ENCODE data around the gene ZFP36L1. TPM values are rescaled to one million over a fixed set of nuclear protein-coding genes. Genes with fewer than 3 reads are reported as not detected.

The ZFP36L1 gene
- total RNA-seq, 1 donor from 2014 or later = 45.5 TPM

DNA sequence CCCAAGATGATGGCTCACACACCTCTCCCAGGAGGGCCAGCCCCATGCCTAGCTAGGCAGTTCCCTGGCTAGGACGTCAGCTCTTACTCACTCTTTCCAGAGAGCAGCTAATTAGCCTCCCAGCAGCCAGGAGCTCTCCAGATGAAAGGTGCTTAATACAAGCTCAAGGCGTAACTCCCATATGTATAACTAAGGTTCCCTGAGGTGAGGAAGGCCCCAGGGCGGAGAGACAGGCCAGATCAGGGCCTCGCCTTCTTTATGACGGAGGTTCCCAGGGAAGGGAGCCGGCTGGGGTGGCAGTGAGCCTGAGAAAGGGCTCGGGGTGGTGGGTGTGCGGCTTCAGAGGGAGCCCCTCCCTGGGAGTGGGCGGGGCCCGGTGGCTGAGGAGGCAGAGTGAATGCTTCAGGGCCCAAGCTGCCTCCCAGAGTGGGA, 26.4 kb upstream of the ZFP36L1 start:
- no peak for ATAC-seq (ENCODE audit: poor library complexity)

DNA sequence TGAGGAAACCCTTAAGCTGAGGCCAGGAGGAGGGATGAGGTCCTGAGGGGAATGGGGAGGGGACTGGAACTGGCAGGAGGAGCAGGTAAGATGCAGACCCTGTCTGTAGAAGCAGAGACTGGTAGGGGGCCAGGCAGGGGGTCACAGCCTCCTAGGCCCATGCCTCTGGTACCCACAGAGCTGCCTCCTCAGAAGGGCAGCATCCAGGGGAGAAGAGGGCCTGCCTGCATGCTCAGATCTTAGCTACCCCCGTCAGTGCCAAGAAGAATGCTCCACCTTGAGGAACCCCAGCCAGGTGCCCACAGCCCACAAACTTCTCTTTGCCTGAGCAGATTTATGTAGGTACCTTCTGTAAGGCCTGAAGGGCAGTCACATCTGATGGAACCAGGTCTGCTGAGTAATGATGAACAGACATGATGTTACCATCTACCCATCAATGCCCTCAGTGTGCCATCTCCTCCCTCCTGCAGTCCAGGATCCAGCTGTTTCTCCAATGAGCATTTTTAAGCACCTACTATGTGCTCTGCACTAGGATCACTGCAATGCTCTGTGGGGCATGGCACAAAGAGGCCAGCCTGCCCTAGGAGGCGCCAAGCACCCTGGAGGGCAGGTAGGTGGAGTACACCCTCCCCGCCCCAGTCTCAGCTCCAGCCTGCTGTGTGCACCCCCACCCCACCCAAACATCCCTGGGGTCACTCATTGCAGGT, 24.8 kb upstream of the ZFP36L1 start:
- intact Hi-C loops (cut with DNase I) = loop anchor here (10.0 kb wide), 1 partner anchor 423 kb away; no protein-coding TSS in a partner anchor
- ATAC-seq (ENCODE audit: poor library complexity) (no peak), DNase-seq (no peak)

More for the DNA sequence above, 26.4 kb upstream of the ZFP36L1 start:
- DNase-seq = peak; percentile 59
- intact Hi-C loops (cut with DNase I) = loop anchor here (10.0 kb wide), 1 partner anchor 424 kb away; no protein-coding TSS in a partner anchor

DNA sequence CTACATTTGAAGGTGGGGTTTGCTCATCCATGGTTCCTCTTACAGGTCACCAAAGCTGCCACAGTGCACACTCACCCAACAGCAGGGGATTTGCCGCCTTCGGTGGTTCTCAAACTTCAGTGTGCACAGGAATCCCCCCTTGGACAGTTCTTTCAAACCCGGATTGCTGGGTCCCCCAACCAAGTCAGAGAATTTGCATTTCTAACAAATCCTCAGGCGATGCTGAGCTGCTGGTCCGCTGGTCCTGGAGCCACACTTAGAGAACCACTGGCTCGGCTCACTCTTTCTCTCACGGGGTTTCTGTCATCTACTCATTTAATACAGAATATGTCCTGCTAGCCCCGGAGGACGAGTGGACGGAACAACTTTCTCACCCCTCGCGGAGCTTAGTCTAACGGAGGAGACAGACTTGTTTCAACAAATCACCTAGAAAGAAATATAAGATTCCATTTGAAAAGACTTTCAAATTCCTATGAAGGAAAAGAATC, 24.1 kb upstream of the ZFP36L1 start:
- DNase-seq (no peak), ATAC-seq (ENCODE audit: poor library complexity) (no peak)
- intact Hi-C loops (cut with DNase I) = loop anchor here (10.0 kb wide), 1 partner anchor 422 kb away; no protein-coding TSS in a partner anchor

DNA sequence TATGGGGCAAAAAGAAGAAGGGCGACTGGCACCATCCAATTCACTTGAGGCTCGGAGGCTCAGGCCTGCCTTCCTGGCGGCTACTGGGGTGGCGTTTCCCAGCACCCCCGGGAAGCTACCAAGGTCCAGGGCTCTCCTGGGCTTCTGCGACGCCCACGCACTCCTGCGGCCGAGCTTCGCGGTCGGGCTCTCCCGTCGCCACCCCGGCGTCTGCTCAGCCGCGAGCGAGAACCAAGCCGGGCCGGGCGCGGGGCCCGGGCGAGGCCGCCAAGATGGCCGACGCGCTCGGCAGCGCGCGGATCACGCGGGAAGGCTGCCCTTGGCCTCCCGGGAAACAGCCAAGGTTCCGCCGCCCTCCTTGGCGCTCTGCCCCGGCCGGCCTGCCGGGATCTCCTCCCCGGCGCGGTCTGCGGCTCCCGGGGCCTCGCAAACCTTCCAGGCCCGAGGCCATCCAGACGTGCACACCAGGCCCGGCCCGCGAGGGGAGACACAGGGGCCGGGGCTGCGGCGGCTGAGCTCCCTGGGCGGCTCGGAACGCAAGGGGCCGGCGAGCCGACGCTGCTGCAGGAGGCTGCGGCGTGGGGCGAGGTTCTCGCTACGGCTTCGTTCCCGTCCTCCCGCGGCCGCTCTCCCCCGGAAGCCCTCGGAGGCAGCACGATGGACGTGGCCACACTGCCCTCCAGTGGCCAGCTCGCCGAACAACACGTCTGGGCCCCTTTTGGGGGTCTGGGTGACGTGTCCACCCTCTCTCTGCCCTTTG, 23.5 kb upstream of the ZFP36L1 start:
- DNase-seq (peak; percentile 94), ATAC-seq (ENCODE audit: poor library complexity) (peak; percentile 95)
- intact Hi-C loops (cut with DNase I) = loop anchor here (10.0 kb wide), 1 partner anchor 422 kb away; no protein-coding TSS in a partner anchor

DNA sequence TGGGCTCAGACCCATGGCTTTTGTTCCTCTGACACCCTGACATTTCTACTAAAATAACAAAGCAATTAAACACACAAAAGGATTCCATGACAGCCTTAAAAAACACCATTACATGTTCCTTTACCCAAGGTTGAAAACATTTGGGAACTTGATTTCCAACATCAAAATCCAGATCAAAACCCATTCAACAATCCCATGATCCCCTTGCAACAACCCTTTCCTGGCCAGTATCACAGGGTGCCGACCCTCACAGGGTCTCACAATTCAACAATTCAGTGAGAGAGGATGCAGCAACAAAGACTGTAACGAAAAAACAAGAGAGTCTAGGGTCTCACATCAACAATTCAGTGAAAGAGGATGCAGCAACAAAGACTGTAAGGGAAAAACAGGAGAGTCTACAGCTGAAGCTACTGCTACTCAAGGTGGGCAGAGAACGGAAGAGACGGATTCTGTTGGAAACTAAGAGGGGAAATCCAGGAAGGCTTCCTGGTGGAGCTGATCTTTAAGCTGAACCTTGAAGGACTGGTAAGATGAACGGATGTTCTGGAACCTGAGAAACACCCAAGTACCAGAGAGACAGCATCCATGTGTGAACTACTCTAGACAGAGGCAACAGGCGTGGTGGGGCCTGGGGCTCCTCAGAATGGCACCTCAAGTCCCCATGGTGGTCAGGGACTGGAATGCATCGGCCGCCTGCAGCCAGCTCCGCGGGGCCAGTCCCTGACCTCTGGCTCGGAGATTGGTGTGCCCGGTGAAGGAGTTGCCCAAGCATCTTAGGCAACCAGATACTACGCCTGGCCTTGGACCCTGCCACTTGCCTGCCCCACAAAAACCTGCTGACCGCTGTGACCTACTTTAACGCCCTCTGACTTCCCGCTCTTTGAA, 22.7 kb upstream of the ZFP36L1 start:
- ATAC-seq (ENCODE audit: poor library complexity) (no peak), DNase-seq (no peak)

DNA sequence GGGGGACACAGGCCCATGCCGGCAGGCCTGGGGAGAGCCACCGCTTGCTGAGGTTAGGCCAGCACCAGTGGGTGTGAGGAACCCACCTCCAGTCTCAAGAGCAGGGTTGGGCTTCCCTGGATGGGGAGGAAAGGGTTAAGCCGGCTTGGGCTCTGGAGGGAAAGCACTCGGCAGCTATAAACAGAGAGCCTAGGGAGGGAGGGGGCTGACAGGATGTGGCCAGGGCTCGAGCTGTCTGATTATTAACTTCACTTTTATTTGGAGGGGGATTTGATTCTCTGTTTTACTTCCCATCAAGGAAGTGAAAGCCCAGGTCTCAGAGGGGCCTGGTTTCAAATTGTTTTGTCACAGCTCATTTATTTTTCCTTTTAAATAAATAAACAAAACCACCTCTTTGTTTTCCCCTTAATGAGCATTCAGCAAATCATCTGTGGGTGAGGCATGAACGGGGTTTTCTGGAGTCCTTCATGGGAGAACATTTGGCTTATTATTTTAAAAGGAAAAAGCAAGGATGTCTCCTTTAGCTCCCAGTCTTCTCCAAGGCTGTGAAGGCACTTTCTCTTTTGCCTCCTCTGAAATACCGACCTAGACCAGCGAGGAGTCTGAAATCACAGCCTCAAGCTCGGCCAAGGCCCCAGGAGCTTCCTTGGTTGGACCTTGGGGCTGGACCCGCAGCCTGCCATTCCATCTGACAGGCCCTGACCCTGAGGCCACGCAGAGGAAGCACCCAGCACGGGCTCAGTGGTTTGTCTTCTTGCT, 21.9 kb upstream of the ZFP36L1 start:
- ATAC-seq (ENCODE audit: poor library complexity) (peak; percentile 4), DNase-seq (peak; percentile 68)
- intact Hi-C loops (cut with DNase I) = loop anchor here (2.0 to 10.0 kb wide), 2 partner anchors 420 to 566 kb away; no protein-coding TSS in a partner anchor

More for the DNA sequence above, 22.7 kb upstream of the ZFP36L1 start:
- intact Hi-C loops (cut with DNase I) = loop anchor here (2.0 to 10.0 kb wide), 2 partner anchors 421 to 567 kb away; no protein-coding TSS in a partner anchor

DNA sequence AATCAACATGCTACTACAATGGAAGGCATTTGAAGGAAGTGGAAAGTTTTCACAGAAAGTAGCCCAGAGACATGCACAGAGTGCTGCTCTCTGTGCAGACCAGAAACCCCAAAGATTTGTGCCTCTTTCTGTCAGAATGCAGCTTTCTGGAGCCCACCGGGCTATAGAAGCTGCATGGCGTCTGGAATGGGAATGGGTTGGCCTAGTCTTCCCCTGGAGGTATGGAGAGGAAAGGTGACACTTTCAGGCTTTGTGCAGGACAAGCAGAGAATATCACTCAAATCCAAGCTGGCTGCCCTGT, 21.3 kb upstream of the ZFP36L1 start:
- intact Hi-C loops (cut with DNase I) = loop anchor here (2.0 to 10.0 kb wide), 2 partner anchors 419 to 565 kb away; no protein-coding TSS in a partner anchor
- no peak for ATAC-seq (ENCODE audit: poor library complexity)
- DNase-seq = no peak

DNA sequence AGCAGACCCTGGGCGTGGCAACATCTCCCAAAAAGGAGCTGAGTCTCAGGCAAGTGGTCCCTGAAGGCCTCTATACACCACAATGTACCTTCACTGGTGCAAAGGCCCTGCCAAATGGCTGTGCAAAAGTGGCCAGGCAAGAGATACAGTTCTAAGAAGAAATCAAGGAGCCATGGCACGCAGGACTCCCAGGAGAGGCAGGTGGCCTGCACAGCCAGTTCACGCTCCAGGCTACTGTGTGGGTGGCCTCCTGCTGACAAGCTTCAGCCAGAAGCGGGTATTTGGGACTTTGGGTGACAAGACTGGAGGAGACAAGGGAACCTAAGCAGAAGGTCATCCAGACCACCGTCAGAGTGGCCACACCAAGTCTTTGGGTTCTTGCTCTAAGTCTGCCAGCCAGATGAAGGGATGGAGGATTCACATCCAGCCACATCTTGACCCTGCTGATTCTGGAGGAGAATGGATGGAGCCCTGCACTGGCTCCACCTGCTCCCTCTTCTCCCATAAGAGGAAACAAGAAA, 20.5 kb upstream of the ZFP36L1 start:
- DNase-seq (no peak), ATAC-seq (ENCODE audit: poor library complexity) (no peak)
- intact Hi-C loops (cut with DNase I) = loop anchor here (10.0 kb wide), 1 partner anchor 419 kb away; no protein-coding TSS in a partner anchor

DNA sequence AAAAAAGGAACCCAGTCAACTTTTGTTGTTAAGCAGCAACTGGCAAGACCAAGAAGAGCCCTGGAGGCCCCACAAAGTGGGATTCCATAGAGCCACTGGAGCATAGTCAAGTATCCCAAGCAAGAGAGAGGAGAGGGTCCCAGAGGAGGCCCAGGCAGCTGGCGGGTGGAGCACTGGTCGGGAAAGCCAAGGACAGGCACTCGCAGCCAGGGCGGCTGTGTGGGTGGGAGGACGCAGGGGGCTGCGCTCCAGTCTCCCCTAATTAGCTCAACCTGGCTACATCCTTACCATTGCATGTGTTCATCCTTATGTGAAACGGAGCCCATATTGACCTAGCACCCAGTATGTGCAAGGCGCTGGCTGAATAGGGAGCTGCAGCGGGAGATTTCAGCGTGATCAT, 18.3 kb upstream of the ZFP36L1 start:
- DNase-seq (no peak), ATAC-seq (ENCODE audit: poor library complexity) (no peak)
- intact Hi-C loops (cut with DNase I) = loop anchor here (10.0 kb wide), 1 partner anchor 416 kb away; no protein-coding TSS in a partner anchor

DNA sequence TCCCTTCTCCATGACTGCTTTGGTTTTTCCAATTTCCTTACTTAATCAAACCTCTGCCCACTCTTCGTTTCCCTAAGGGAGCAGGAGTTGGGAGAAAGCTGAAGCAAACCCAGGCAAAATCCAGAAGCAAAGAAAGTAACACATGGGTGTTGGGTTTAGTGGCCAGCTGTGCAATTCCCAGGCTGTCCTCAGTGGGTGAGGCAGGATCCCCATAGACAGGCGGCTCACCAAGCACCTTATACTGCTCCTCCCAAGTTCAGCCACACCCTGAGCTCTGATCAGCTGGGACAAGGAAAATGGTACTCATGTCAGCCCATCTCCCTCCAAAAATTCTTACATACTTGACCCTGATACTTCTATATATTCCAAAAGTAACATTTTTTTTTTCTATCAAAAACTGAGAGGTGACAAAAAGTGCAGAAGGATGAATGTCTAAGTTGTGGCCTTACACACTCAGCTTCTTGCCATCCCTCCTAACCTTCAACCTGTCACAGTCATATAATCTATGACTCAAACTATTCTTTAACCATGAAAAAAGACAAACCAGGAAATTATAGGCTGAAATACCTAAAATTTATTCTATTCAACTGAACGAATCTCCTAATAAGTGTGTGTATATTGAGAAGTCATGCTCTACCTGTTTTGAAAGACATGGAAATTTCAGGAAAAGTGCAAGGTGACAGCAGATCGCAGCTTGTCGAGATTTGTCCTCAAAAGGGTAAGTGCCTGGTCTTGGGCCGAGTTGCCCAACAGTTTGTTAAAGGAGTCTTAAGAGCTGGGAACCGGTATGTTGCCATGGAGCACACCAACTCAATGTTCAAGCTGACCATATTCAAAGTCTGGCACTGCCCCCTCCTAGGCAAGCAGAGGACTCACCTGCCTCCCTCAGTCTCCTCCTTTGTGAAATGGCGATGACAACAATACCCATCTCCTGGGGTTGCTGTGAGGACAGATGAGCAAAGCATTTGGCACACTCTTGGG, 17.6 kb upstream of the ZFP36L1 start:
- intact Hi-C loops (cut with DNase I) = loop anchor here (10.0 kb wide), 1 partner anchor 416 kb away; no protein-coding TSS in a partner anchor
- no peak for DNase-seq

DNA sequence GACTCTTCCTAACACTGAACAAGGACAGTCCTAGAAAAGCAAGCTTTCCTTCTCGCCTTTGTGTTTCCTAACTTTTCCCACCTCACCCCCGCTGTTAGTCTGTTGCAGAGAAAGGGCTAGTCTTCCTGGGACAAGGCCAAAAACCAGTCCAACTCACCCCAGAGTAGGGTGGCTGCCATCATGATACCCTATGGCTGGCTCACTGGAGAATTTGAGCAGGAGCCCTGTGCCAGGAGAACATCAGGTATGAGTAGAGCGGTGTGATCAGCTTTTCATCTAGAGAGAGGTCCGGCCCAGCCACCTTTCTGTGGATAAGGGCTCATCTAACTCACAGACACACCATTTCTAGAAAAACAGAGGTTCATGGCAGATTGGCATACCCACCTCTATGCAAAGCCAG, 16.7 kb upstream of the ZFP36L1 start:
- ATAC-seq (ENCODE audit: poor library complexity) (no peak), DNase-seq (no peak)
- intact Hi-C loops (cut with DNase I) = no loop called here

More for the DNA sequence above, 17.6 kb upstream of the ZFP36L1 start:
- no peak for ATAC-seq (ENCODE audit: poor library complexity)

DNA sequence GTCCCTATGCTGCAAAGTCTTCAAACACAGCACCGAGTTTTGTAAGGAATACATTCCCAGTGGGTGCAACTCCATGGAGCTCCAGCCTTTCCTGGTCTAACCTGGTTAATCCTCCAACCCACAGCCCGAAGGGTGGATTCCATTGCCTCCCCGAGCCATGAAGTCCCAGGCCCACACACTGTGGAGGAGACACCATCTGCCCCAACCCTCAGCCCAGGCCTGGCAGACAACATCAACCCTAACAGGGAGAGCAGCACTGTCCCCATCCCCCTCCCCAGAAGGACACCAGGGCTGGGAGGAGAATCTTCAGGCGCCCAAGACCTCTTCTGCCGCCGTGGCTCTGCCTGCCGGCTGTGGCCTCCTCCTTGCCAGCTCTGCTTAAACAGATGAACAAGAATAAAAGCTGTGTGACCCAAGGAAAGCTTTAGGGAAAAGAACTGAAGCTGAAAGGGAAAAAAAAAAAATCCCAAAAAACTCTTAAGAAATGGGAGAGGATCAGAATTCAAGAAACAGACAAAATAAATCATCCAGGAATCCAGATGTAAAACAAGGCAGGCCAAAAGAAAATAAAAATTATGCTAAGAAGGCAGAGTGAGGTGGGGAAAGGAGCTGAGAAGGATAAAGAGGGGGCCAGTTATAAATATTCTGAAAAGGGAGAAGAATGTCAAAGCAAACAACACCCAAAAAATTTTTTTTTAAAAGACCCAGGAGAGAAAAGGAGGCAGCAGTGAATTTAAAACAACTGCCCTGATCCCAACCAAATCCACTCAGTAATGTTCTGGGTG, 16.0 kb upstream of the ZFP36L1 start:
- intact Hi-C loops (cut with DNase I) = no loop called here
- ATAC-seq (ENCODE audit: poor library complexity) (no peak), DNase-seq (no peak)

DNA sequence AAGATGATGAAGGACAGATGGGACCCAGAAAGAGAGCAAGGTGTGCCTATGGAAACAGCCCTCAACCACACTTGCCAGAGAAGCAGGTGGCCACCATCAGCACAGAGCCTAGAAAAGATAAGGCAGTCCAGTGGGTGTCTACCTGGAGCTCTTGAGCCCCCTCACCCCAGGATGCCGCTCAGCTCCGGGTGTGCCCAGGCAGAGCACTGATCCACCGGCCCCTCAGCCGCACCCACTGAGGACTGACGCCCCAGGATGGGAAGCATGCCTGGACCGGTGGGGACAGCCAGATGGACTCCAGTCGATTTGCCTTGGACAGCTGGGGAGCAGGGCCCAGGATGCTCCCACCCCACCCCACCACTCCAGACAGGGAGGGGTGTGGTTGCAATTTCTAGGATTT, 15.1 kb upstream of the ZFP36L1 start:
- intact Hi-C loops (cut with DNase I) = no loop called here
- ATAC-seq (ENCODE audit: poor library complexity) (no peak), DNase-seq (no peak)

DNA sequence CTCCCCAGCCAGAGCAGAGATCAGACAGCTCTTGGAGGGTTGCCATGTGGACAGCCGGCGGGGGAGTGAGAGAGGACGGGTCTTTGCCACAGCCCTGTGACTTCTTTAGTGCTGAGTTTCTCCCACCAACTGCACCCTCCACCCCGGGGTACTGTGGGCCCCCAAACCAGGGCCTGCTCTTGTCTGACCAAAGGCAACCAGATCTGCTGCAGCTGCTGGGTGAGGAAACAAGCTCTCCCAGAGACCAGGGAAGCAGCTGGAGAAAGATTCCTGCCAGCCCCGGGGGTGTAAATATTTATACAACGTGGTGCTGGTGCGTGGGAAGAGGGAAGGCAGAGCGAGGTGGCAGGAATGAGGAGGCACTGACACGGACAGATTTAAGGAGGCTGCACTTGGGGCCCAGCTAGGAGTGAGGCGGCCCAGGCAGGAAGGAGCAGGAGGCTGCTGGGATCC, 14.3 kb upstream of the ZFP36L1 start:
- ATAC-seq (ENCODE audit: poor library complexity) (peak; percentile 66), DNase-seq (peak; percentile 62)
- intact Hi-C loops (cut with DNase I) = no loop called here

DNA sequence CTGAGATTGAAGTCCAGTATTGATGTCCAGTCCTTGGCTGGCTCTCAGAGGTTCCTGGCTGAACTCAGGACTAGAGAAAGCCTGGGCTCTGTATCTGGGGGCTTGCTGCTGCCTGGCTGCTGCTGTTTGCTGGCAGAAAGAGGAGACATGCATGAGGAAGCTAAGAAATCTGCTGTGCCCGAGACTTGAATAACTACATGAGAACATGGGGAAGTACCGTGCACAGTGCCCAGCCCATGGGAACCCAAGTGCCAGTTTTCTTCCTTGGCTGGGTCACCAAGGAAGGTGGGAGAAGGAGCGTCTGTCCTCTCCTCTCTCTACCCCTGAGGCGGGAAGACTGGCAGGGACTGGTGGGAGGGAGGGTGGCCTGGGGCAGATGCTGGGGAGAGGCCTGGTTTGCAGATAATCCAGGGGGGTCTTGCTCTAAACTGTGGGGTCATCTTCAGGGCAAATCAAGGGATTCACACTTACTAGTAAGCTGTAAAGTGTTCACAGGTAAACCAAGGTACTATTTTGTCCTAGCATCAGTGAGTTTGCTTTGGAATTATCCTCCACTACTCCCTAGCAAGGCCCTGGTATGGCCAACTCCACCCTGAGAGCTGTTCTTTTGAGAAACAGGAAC, 13.8 kb upstream of the ZFP36L1 start:
- intact Hi-C loops (cut with DNase I) = no loop called here
- DNase-seq (no peak), ATAC-seq (ENCODE audit: poor library complexity) (peak; percentile 75)

Measured in Right ventricle myocardium superior (tissue), 1 donor.